GM06990 (cell line): ENCODE results near the gene LFNG.

Experiments used
- DNase-seq: peaks from one replicate; pipeline ENCODE4 v3.0.0-alpha.2; 2011; ENCODE audit not compliant: insufficient read length; ENCODE audit errors: extremely low read depth
- H3K27me3 ChIP-seq: replicated peaks from 2 replicates; pipeline ENCODE4 v1.6.0; 2011; ENCODE audit warnings: low read length; ENCODE audit not compliant: control insufficient read depth, insufficient read depth
- H3K36me3 ChIP-seq: 2 replicates; pipeline ENCODE4 v1.5.1; 2011; ENCODE audit warnings: low read length; ENCODE audit not compliant: control insufficient read depth, insufficient read depth
- H3K4me3 ChIP-seq: replicated peaks from 2 replicates; pipeline ENCODE4 v1.5.1; 2011; ENCODE audit warnings: low read depth, mild to moderate bottlenecking, control low read depth, low read length
- CTCF ChIP-seq: IDR thresholded peaks from 2 replicates; pipeline ENCODE4 v1.5.1; 2011; ENCODE audit warnings: low read length, control low read depth, mild to moderate bottlenecking, inconsistent platforms; ENCODE audit not compliant: insufficient read depth, poor library complexity, severe bottlenecking

Gene LFNG

GRCh38 chr7:2487586-2488271 is 31.8 kb upstream of the LFNG start:
- DNase-seq, result no peak
- H3K4me3 ChIP-seq, result no peak overlapping the region
- H3K27me3 ChIP-seq, result no peaks in the 10 kb centered on the region
- no peaks in the 10 kb centered on the region for H3K36me3 ChIP-seq
- TF ChIP-seq CTCF, result no peak

DNA sequence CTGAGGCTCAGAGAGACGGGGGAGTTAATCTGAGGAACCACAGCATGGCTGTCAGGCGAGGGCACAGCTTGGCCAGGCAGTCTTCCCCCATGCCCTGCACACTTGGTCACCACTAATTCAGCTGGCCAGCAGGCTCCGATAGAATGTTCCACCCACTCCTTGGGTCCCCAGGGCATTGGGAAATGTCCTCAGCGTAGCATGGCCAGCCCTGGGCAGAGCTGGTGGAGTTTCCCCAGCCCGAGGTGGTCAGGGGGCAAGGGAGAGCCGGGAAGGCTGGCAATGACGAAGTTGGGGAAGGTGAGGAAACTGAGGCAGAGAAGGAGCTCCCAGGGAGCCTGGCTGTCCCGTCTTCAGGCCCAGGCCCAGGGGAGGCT is 31.3 kb upstream of the LFNG start:
- H3K27me3 ChIP-seq, result no peaks in the 10 kb centered on the region
- H3K4me3 ChIP-seq, result no peak overlapping the region
- no peak for DNase-seq
- no peaks in the 10 kb centered on the region for H3K36me3 ChIP-seq
- no peak for TF ChIP-seq CTCF

DNA sequence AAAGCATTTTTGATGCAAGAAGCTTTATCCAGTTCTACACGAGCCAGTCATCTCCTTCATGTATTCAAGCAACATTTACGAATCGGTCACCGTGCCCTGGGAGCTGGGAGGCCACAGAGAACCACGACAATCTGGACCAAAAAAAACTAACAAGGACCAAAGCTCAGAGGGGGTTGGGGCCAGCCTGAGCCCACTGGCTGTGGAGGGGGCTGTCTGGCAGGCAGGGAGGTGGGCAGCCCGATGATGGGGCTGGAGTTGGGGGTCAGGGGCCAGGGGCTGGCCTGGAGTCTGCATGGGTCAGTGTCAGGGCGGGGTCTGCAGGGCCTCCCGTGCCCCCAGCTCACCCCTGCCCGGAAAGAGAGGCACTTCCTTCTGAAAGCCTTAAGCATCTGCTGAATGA is 30.9 kb upstream of the LFNG start:
- no peaks in the 10 kb centered on the region for H3K27me3 ChIP-seq
- no peak for DNase-seq
- no peak overlapping the region for H3K4me3 ChIP-seq
- no peak for TF ChIP-seq CTCF
- H3K36me3 ChIP-seq, result no peaks in the 10 kb centered on the region

- no peak for DNase-seq
Observed at GRCh38 chr7:2490181-2490651, 29.4 kb upstream of the LFNG start.

GRCh38 chr7:2492038-2492437 is 27.5 kb upstream of the LFNG start:
- Histone ChIP-seq H3K36me3 (no peaks in the 10 kb centered on the region), H3K4me3 (no peak overlapping the region), H3K27me3 (no peaks in the 10 kb centered on the region)
- DNase-seq, result no peak
- TF ChIP-seq CTCF, result no peak

More at GRCh38 chr7:2490181-2490651, 29.4 kb upstream of the LFNG start:
- Histone ChIP-seq H3K27me3 (no peaks in the 10 kb centered on the region), H3K4me3 (no peak overlapping the region), H3K36me3 (no peaks in the 10 kb centered on the region)
- no peak for TF ChIP-seq CTCF
